Lower leg skin (tissue), 3 donors: Measurements from ENCODE around the gene FAM107B.

ENCODE experiments used
- CTCF ChIP-seq, 3 donors: fragments of 450-650 bp; IDR thresholded peaks; one replicate each; pipeline ENCODE4 v1.5.1; 2016; ENCODE audit warnings: antibody characterized with exemption in 3 of 3, mild to moderate bottlenecking in 3 of 3, moderate library complexity in 2 of 3
- POLR2A ChIP-seq, 2 donors: fragments of 450-650 bp; IDR thresholded peaks; one replicate each; pipeline ENCODE4 v1.6.1; 2016 to 2017; ENCODE audit warnings: antibody characterized with exemption in 2 of 2, mild to moderate bottlenecking in 1 of 2, moderate library complexity in 1 of 2

GRCh38 chr10:14584661-14585060 is 190.0 kb downstream of the FAM107B start:
- no peak for TF ChIP-seq CTCF (IDR thresholded peaks at IDR 0.05)
- TF ChIP-seq POLR2A (IDR thresholded peaks at IDR 0.05), result no peak
